Measurements from ENCODE around the gene GMDS.

GMDS gene

DNA sequence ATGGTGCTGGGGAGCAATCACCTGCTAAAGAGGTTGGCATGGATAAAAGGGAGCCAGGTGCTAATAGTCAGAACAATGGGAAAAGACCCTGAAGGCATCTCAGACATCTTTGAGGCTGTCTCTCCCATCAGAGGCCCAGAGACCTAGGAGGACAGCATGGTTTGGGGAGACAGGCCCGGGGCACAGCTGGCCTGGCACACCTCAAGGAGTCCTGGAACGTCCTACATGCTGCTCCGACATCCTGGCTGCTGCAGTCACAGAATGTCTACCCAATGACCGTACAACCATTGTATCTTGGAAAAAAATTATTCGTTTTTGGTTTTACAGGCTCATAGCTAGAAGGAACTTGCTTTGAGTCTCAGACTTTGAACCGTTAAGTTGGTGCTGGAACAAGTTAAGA, 4.4 kb downstream of the GMDS start:
- DNase-seq (ENCODE audit: low read depth), result no peak

DNA sequence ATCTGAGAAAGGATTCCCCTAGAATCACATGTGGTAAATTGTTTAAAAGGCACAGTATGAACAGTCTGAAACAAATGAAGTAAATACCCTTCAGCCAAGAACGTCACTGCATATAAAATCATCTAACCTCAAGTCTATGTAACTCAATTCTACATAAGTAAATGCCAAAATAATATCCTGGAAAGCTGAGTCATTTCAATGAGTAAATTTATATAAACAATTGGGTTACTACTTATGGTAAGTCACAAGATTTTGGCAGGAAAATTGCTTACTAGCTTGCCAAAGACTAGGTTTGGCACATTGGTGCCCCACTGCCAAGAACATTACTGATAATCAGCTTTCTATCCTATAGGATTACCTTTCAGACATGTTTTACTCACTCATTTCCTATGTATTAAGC, 8.4 kb downstream of the GMDS start:
- peak; percentile 61 for DNase-seq (ENCODE audit: low read depth)

DNA sequence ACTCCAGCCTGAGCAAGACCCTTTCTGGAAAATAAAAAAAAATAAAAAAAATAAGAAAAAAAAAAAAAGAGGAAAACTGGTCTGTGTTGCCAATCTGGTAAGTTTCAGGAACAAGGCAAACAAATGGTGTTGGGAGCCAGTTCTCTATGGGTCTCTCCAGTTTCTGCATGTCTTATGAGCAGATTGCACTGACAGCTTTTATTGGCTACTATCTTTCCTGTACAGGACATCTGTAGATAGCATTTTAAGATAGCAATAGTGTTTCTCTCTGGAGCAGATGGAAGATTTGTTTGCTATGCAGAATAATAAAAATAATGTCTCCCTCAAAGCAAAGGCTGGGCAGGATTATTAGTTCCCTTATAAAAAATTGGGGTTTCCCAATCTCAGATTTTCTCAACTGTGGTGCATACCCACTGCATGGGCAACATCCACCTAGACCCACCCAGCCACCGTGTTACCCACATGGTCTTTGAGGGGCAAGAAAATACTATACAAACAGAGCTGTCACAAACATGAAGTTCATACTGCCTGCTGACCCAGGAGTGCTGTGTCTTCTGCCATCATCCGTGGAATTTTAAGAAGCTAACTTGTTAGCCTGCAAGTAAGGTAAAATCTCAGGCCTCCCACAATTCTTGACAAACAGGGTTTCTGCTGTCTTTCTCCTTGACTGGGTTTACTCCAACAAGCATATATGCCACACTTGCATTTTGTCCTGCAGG, 9.5 kb downstream of the GMDS start:
- DNase-seq (ENCODE audit: low read depth), result no peak

DNA sequence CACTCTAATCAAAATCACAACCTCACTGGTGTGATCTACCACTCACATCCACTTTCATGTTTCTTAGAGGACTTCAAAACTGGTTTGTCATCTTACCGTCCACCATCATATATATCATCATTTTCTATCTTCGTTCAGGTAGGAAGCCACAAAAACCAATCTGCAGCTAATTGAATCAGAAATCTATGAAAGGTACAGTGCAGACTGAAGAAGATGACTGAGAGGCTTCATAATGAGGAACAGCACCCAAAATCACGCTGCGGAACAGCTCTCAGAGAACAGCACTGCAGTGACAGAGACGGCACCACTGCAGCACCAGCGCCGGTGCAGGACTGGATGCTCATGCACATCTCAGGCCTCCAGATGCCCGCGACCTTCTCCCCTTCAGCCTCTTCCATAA, 13.0 kb downstream of the GMDS start:
- no peak for DNase-seq (ENCODE audit: low read depth)

DNA sequence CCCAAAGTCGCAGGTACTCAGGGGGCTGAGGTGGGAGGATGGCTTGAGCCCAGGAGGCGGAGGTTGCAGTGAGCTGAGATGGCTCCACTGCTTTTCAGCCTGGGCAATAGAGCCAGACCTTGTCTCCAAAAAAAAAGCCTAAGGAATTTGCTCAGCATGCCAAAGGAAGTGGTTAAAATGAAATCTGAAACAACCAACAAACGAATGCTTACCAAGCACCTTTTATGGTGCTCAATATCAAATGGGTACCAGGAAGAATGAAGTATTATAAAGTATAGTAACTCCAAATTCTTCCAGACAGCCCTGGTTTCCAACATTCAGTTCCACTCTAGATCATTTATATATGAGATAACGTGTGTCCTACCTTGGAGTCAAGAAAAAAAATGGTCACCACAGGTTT, 14.0 kb downstream of the GMDS start:
- DNase-seq (ENCODE audit: low read depth), result no peak

DNA sequence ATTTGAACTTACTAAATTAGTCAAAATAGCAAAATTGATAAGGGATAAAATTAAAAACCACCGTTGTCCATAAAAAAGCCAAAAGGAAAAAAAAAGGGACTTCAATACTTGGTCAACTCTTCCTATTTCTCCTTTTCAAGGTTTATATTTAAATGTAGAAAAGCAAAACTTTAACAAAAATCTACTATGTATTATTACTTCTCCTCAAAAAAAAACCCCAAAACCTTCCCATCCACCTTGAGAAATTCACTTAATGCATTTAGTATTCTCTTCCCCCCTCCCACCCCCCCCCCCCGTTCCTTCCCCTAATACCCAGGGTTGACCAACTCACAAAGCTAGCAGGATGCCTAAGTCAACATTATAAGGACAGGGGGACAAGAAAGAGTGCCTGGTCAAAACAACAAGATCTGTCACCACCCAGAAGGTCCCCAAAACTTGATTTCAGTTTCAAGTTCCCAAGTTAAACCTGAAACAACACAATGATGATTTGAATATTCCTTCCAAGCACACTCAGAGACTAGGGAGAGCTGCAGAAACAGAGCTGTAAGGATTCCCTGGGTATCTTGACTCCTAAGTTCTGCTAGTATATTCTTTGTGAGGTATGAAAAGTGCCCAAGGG, 14.6 kb downstream of the GMDS start:
- no peak for DNase-seq (ENCODE audit: low read depth)

DNA sequence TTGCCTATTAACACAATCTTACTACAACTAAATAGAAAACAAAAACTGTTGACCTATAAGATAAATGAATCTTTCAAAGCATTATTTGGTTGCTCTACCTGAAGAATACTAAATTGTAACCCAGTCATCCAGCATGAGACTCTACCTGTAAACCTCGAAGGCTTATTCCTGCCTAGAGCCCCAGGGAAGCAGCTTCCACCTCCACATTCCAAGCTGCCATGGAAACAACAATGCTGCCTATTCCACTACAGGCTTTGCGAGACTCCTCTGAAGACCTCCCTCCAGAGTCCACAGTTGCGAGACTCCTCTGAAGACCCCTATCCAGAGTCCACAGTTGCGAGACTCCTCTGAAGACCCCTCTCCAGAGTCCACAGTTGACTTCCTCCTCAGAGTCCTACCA, 15.7 kb downstream of the GMDS start:
- DNase-seq (ENCODE audit: low read depth), result no peak

- DNase-seq (ENCODE audit: low read depth), result peak; percentile 80
Observed at GRCh38 chr6:2229039-2229438, 16.4 kb downstream of the GMDS start.

- DNase-seq (ENCODE audit: low read depth), result no peak
Observed at GRCh38 chr6:2228392-2228791, 17.0 kb downstream of the GMDS start.

- no peak for DNase-seq (ENCODE audit: low read depth)
Observed at GRCh38 chr6:2226775-2227174, 18.6 kb downstream of the GMDS start.

GRCh38 chr6:2225422-2226392, 19.7 kb downstream of the GMDS start:
- DNase-seq (ENCODE audit: low read depth), result no peak

DNA sequence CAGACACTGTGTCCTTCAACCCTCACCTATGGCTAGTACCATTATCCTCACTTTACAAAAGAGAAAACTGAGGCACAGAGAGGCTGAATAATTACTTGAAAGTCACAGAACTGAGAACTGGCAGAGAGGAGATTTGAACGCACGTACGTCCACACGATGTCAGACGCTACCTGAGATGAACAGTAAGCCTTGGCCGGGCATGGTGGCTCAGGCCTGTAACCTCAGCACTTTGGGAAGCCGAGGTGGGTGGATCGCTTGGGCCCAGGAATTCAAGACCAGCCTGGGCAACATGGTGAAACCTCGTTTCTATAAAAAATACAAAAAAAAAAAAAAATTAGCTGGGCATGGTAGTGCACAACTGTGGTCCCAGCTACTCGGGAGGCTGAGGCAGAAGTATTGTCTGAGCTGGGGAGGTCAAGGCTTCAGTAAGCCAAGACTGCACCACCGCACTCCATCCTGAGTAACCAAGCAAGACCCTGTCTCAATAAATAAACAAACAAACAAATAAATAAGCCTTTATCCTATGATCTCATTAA, 20.5 kb downstream of the GMDS start:
- no peak for DNase-seq (ENCODE audit: low read depth)

- DNase-seq (ENCODE audit: low read depth), result no peak
Observed at GRCh38 chr6:2222275-2222842, 23.0 kb downstream of the GMDS start.

DNA sequence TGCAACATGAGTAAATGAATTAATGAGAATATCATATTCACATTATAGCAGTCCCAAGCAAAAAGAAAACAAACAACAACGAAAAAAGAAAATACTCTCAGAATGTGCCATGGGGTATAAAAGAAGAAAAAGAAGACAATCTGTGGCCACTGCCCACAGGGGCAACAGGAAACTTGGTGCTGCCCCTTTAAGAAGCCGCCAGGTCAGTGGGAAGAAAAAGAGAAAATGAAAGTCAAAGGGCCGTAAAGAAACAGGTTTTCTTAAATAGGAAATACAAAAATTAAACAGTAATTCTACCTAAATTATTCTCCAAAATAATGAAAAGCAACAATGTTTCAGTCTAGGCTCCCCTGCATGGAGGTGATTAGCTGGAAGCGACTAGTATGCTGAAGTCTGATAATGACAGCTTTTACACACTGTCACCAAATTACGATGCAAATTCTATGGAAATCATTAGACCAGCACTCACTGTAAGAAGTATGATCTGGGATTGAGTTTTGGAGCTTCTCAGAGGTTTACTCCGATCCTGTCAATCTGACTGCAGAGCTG, 23.6 kb downstream of the GMDS start:
- DNase-seq (ENCODE audit: low read depth), result no peak

DNA sequence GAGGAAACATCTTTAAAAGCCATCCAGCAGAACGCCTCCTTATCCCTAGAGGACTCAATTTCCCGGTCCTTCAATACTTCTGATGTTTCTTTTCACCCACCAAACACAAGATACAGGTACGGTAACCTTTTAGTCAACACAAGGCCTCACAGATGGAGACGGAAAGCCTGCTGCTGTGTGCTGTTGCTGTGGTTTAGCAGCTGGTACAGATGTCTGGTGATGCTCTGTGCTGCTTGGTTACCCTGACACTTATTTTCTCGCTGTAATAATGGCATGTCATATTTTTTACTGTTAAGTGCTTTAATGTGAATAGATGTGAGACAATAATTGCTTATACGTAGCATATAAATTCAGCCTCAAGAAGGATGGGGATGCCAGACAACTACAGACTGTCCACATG, 25.3 kb downstream of the GMDS start:
- DNase-seq (ENCODE audit: low read depth), result no peak

DNA sequence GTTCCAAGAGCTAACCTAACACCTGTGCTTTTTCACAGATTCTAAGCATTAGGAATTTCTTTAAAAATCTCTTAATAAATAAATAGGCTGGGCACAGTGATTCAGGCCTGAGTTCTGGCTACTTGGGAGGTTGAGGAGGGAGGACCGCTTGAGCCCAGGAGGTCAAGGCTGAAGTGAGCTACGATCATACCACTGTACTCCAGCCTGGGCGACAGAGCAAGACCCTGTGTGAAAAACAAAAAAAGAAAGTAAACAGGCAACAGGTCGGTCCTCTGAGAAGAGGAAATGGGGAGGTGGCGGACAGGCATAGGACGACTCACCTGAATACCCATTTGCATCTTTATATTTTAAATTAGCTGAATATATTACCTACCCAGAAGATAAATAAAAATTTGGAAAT, 26.5 kb downstream of the GMDS start:
- no peak for DNase-seq (ENCODE audit: low read depth)

- DNase-seq (ENCODE audit: low read depth), result no peak
Observed at GRCh38 chr6:2216794-2217383, 28.5 kb downstream of the GMDS start.

GRCh38 chr6:2215342-2215741, 30.1 kb downstream of the GMDS start:
- DNase-seq (ENCODE audit: low read depth), result no peak

DNA sequence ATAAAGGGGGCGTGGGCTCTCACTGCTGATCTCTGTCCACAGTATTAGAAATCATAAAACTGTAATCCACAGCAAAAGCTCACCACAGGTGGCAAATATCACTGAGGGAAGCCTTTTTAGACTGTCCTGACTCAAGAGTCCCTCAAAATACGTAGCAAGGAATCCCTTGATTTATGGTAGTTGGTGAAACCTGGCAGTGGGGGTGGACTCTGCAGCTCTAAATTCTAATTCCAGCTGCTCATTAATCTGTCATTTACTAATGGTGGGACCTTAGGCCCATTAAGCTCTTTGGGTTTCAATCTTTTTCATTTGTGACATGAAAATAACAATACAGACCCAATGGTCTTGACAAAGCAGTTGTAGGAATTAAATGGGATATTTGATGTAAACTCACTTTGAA, 32.3 kb downstream of the GMDS start:
- DNase-seq (ENCODE audit: low read depth), result no peak

GRCh38 chr6:2209226-2209809, 36.1 kb downstream of the GMDS start:
- peak; percentile 19 for DNase-seq (ENCODE audit: low read depth)

DNA sequence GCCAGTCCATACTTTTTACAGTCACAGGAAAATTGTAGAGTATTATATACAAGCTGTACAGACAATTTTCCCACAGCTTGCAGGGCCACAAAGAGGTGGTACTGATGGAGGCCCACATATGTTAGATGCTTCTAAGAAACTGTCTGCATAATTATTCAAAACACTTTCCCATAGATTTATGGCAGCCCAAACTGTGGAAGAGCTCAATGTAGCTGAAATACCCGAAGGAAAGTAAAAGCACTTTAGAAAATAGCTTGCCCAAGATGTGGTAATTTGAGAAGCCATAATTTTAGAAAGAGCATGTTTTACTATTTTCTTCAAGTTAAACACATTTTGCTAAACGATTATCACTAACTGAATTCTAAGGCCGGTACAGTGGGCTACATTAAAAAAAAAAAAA, 36.9 kb downstream of the GMDS start:
- DNase-seq (ENCODE audit: low read depth), result no peak

All from amniotic epithelial cell (primary cell).